Measurements from ENCODE around the gene TNFAIP2.

DNA sequence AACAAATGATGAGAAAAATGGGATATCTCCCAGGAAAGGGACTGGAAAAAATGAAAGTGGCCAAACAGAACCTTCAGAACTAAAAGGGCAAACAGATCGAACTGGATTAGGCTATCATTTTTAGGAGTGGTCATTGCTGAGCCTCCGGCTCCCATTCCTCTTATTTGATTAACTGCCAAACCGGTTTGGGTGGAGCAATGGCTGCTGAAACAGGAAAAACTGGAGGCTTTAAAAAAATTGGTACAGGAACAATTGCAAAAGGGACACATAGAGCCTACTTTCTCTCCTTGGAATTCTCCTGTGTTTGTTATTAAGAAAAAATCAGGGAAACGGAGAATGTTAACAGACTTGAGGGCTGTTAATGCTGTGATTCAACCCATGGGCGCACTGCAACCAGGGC lies 49.7 kb downstream of the TNFAIP2 start:
- TF ChIP-seq, protein P1, sequence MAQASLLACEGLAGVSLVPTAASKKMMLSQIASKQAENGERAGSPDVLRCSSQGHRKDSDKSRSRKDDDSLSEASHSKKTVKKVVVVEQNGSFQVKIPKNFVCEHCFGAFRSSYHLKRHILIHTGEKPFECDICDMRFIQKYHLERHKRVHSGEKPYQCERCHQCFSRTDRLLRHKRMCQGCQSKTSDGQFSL (CRISPR knock-in tag; IDR thresholded peaks at IDR 0.05), result no peak
- TF ChIP-seq, protein P1 (tag; IDR thresholded peaks at IDR 0.05), result no peak
- no peak for TF ChIP-seq NONO (IDR thresholded peaks at IDR 0.05; ENCODE audit: low read depth in 2 of 2, low read length in 1 of 2)
- no peak for TF ChIP-seq RAD51 (IDR thresholded peaks at IDR 0.05; ENCODE audit: borderline replicate concordance, low read depth)
- no peak for TF ChIP-seq DPF2 (IDR thresholded peaks at IDR 0.05)
- no peak for TF ChIP-seq CEBPB (tag; IDR thresholded peaks at IDR 0.05)
- TF ChIP-seq, protein P2, sequence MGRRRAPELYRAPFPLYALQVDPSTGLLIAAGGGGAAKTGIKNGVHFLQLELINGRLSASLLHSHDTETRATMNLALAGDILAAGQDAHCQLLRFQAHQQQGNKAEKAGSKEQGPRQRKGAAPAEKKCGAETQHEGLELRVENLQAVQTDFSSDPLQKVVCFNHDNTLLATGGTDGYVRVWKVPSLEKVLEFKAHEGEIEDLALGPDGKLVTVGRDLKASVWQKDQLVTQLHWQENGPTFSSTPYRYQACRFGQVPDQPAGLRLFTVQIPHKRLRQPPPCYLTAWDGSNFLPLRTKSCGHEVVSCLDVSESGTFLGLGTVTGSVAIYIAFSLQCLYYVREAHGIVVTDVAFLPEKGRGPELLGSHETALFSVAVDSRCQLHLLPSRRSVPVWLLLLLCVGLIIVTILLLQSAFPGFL (CRISPR knock-in tag; IDR thresholded peaks at IDR 0.05), result no peak
- TF ChIP-seq, protein P3, sequence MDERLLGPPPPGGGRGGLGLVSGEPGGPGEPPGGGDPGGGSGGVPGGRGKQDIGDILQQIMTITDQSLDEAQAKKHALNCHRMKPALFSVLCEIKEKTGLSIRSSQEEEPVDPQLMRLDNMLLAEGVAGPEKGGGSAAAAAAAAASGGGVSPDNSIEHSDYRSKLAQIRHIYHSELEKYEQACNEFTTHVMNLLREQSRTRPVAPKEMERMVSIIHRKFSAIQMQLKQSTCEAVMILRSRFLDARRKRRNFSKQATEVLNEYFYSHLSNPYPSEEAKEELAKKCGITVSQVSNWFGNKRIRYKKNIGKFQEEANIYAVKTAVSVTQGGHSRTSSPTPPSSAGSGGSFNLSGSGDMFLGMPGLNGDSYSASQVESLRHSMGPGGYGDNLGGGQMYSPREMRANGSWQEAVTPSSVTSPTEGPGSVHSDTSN (CRISPR knock-in tag; IDR thresholded peaks at IDR 0.05; ENCODE audit: low read depth), result no peak
- TF ChIP-seq, protein P3 (tag; conservative IDR thresholded peaks at IDR 0.05; ENCODE audit: low read depth), result no peak
- TF ChIP-seq, protein P4, sequence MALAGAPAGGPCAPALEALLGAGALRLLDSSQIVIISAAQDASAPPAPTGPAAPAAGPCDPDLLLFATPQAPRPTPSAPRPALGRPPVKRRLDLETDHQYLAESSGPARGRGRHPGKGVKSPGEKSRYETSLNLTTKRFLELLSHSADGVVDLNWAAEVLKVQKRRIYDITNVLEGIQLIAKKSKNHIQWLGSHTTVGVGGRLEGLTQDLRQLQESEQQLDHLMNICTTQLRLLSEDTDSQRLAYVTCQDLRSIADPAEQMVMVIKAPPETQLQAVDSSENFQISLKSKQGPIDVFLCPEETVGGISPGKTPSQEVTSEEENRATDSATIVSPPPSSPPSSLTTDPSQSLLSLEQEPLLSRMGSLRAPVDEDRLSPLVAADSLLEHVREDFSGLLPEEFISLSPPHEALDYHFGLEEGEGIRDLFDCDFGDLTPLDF (CRISPR knock-in tag; IDR thresholded peaks at IDR 0.05), result no peak
- no peak for TF ChIP-seq POLR2A (conservative IDR thresholded peaks at IDR 0.05)
- TF ChIP-seq, protein P5, sequence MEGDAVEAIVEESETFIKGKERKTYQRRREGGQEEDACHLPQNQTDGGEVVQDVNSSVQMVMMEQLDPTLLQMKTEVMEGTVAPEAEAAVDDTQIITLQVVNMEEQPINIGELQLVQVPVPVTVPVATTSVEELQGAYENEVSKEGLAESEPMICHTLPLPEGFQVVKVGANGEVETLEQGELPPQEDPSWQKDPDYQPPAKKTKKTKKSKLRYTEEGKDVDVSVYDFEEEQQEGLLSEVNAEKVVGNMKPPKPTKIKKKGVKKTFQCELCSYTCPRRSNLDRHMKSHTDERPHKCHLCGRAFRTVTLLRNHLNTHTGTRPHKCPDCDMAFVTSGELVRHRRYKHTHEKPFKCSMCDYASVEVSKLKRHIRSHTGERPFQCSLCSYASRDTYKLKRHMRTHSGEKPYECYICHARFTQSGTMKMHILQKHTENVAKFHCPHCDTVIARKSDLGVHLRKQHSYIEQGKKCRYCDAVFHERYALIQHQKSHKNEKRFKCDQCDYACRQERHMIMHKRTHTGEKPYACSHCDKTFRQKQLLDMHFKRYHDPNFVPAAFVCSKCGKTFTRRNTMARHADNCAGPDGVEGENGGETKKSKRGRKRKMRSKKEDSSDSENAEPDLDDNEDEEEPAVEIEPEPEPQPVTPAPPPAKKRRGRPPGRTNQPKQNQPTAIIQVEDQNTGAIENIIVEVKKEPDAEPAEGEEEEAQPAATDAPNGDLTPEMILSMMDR (IDR thresholded peaks at IDR 0.05 in 2 of 3, conservative IDR thresholded peaks at IDR 0.05 in 1 of 3; ENCODE audit: insufficient read depth in 2 of 3, low read depth in 1 of 3, low read length in 3 of 3), result no peak
- no peak for TF ChIP-seq U2AF1 (optimal IDR thresholded peaks at IDR 0.05; ENCODE audit: low read depth, low read length)
- TF ChIP-seq, protein P6, sequence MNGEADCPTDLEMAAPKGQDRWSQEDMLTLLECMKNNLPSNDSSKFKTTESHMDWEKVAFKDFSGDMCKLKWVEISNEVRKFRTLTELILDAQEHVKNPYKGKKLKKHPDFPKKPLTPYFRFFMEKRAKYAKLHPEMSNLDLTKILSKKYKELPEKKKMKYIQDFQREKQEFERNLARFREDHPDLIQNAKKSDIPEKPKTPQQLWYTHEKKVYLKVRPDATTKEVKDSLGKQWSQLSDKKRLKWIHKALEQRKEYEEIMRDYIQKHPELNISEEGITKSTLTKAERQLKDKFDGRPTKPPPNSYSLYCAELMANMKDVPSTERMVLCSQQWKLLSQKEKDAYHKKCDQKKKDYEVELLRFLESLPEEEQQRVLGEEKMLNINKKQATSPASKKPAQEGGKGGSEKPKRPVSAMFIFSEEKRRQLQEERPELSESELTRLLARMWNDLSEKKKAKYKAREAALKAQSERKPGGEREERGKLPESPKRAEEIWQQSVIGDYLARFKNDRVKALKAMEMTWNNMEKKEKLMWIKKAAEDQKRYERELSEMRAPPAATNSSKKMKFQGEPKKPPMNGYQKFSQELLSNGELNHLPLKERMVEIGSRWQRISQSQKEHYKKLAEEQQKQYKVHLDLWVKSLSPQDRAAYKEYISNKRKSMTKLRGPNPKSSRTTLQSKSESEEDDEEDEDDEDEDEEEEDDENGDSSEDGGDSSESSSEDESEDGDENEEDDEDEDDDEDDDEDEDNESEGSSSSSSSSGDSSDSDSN (IDR thresholded peaks at IDR 0.05; ENCODE audit: borderline replicate concordance in 1 of 2, low read depth in 2 of 2, low read length in 2 of 2), result no peak

Data from K562 (cell line).